SK-N-SH (cell line): Measurements from ENCODE around the gene NR2C1.

Experiments used
- EZH2phosphoT487 ChIP-seq: fragments of 200-600 bp; sonication (generic); IDR thresholded peaks from 2 replicates; pipeline ENCODE4 v1.6.1; 2017; ENCODE audit warnings: low read depth, mixed run types, mild to moderate bottlenecking, antibody characterized with exemption, moderate library complexity, borderline replicate concordance
- FOSL2 ChIP-seq: IDR thresholded peaks from 2 replicates; pipeline ENCODE4 v1.4.0; 2012; ENCODE audit warnings: low read depth, mild to moderate bottlenecking, moderate library complexity, borderline replicate concordance
- POLR2AphosphoS5 ChIP-seq: IDR thresholded peaks from 2 replicates; pipeline ENCODE4 v1.6.1; 2012; ENCODE audit warnings: low read depth, low read length
- RCOR1 ChIP-seq: fragments of 150-350 bp; IDR thresholded peaks from 2 replicates; pipeline ENCODE4 v1.6.1; 2017; ENCODE audit warnings: antibody characterized with exemption, low read length
- RFX5 ChIP-seq: IDR thresholded peaks from 2 replicates; pipeline ENCODE4 v1.6.1; 2012; ENCODE audit warnings: mild to moderate bottlenecking, improper control_type of control experiment, low read length
- TCF12 ChIP-seq: IDR thresholded peaks from 2 replicates; pipeline ENCODE4 v1.4.0; 2012
- TEAD4 ChIP-seq: IDR thresholded peaks from 2 replicates; pipeline ENCODE4 v1.4.0; 2012; ENCODE audit warnings: mild to moderate bottlenecking, borderline replicate concordance; ENCODE audit not compliant: insufficient read depth
- TF ChIP-seq, protein P1 (sequence below): fragments of 200-600 bp; sonication (generic); IDR thresholded peaks from 2 replicates; pipeline ENCODE4 v1.6.1; 2017; ENCODE audit warnings: antibody characterized with exemption, mild to moderate bottlenecking, moderate library complexity
- TF ChIP-seq, protein P2 (sequence below): IDR thresholded peaks from 2 replicates; pipeline ENCODE4 v1.6.1; 2012; ENCODE audit warnings: mild to moderate bottlenecking, low read depth, low read length, moderate library complexity
- TF ChIP-seq, protein P3 (sequence below): IDR thresholded peaks from 2 replicates; pipeline ENCODE4 v1.4.0; 2012; ENCODE audit warnings: low read depth
- TF ChIP-seq, protein P4 (sequence below): fragments of 150-350 bp; IDR thresholded peaks from 2 replicates; pipeline ENCODE4 v1.6.1; 2017; ENCODE audit warnings: antibody characterized with exemption, low read length, low read depth, borderline replicate concordance

GRCh38 chr12:95096852-95097251, 23.4 kb upstream of the NR2C1 start:
- TF ChIP-seq, protein P1, sequence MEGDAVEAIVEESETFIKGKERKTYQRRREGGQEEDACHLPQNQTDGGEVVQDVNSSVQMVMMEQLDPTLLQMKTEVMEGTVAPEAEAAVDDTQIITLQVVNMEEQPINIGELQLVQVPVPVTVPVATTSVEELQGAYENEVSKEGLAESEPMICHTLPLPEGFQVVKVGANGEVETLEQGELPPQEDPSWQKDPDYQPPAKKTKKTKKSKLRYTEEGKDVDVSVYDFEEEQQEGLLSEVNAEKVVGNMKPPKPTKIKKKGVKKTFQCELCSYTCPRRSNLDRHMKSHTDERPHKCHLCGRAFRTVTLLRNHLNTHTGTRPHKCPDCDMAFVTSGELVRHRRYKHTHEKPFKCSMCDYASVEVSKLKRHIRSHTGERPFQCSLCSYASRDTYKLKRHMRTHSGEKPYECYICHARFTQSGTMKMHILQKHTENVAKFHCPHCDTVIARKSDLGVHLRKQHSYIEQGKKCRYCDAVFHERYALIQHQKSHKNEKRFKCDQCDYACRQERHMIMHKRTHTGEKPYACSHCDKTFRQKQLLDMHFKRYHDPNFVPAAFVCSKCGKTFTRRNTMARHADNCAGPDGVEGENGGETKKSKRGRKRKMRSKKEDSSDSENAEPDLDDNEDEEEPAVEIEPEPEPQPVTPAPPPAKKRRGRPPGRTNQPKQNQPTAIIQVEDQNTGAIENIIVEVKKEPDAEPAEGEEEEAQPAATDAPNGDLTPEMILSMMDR: no peak
- TF ChIP-seq FOSL2 (no peak), EZH2phosphoT487 (no peak), POLR2AphosphoS5 (no peak), TEAD4 (no peak), RFX5 (no peak), TCF12 (peak; percentile 31; the same call in 1 of the 2 replicates), RCOR1 (no peak)
- TF ChIP-seq, protein P2, sequence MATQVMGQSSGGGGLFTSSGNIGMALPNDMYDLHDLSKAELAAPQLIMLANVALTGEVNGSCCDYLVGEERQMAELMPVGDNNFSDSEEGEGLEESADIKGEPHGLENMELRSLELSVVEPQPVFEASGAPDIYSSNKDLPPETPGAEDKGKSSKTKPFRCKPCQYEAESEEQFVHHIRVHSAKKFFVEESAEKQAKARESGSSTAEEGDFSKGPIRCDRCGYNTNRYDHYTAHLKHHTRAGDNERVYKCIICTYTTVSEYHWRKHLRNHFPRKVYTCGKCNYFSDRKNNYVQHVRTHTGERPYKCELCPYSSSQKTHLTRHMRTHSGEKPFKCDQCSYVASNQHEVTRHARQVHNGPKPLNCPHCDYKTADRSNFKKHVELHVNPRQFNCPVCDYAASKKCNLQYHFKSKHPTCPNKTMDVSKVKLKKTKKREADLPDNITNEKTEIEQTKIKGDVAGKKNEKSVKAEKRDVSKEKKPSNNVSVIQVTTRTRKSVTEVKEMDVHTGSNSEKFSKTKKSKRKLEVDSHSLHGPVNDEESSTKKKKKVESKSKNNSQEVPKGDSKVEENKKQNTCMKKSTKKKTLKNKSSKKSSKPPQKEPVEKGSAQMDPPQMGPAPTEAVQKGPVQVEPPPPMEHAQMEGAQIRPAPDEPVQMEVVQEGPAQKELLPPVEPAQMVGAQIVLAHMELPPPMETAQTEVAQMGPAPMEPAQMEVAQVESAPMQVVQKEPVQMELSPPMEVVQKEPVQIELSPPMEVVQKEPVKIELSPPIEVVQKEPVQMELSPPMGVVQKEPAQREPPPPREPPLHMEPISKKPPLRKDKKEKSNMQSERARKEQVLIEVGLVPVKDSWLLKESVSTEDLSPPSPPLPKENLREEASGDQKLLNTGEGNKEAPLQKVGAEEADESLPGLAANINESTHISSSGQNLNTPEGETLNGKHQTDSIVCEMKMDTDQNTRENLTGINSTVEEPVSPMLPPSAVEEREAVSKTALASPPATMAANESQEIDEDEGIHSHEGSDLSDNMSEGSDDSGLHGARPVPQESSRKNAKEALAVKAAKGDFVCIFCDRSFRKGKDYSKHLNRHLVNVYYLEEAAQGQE: no peak
- TF ChIP-seq, protein P3, sequence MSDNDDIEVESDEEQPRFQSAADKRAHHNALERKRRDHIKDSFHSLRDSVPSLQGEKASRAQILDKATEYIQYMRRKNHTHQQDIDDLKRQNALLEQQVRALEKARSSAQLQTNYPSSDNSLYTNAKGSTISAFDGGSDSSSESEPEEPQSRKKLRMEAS: no peak
- TF ChIP-seq, protein P4, sequence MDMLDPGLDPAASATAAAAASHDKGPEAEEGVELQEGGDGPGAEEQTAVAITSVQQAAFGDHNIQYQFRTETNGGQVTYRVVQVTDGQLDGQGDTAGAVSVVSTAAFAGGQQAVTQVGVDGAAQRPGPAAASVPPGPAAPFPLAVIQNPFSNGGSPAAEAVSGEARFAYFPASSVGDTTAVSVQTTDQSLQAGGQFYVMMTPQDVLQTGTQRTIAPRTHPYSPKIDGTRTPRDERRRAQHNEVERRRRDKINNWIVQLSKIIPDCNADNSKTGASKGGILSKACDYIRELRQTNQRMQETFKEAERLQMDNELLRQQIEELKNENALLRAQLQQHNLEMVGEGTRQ: no peak
